Activated CD4-positive, CD25-positive, alpha-beta regulatory T cell (primary cell): ENCODE measurements around the gene CXCL13.
"Not testable (repeated sequence)": the region's sequence is repeated elsewhere in the genome, so short reads cannot be mapped to it uniquely, and the experiment has no call there.

Experiments
- DNase-seq, 4 experiments: peaks; one replicate each; lab custom pipeline; 2025; lab: John Stamatoyannopoulos, UW

Gene CXCL13, protein sequence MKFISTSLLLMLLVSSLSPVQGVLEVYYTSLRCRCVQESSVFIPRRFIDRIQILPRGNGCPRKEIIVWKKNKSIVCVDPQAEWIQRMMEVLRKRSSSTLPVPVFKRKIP

DNA sequence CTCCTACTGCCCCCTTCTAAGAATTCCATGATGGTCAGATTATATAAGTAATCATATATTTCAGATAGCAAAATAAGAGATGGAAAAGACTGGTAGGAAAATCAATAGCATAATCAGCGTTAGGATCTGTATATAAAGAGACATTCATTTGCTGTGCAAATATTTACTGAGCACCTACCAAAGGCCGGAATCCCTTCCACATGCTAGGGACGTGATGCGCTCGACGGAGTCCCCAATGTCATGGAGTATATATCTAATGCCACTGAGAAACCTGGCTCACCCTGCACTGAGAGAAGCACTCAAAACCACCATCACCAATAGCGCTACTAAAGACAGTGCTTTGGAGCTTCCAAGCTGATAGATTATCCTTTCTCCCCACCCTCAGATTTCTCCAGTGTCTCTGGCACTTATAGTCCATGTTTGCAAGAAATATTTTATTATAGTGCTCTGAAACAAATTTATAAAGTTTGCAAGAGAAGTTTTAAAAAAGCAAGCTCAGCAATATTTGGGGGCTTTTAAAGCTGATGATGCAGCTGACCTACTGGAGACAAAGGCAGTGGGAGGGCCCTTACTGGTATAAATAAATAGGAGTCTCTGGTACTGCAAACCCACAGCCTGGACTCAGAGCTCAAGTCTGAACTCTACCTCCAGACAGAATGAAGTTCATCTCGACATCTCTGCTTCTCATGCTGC is at the start of gene CXCL13:
CXCL13 (plus strand) TSS at position 611 of the 693 bp plus-strand sequence; CDS start at position 657, 46 bp downstream.
- no peak for DNase-seq

DNA sequence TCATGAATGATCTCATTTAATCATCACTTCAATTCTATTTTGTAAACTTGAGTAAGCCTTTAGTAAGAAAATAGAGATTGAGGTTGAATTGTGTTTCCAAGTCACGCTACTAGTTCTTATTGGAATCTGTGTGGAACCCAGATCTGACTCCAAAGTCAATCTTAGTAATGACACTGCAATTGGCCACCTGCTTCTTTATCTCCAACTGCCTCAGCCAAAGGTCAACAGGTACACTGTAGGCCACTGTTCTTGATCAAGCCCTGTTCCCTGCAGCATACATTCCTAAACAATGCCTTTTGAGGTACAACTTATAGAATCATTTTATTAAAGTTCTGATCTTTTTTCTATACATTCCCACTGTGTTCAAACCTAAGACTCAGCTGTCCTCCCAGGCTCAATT is 45.5 kb upstream of the CXCL13 start:
- DNase-seq: no peak

DNA sequence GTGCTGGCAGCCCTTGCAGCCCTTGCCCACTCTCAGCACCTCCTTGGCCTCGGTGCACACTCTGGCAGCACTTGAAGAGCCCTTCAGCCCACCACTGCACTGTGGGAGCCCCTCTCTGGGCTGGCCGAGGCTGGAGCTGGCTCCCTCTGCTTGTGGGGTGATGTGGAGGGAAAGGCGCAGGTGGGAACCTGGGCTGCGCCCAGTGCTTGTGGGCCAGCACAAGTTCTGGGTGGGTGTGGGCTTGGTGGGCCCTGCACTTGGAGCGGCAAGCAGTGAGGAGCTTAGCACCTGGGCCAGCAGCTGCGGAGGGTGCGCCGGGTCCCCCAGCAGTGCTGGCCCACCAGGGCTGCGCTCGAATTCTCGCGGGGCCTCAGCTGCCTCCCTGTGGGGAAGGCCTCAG is 43.9 kb upstream of the CXCL13 start:
- not testable (repeated sequence) for DNase-seq

DNA sequence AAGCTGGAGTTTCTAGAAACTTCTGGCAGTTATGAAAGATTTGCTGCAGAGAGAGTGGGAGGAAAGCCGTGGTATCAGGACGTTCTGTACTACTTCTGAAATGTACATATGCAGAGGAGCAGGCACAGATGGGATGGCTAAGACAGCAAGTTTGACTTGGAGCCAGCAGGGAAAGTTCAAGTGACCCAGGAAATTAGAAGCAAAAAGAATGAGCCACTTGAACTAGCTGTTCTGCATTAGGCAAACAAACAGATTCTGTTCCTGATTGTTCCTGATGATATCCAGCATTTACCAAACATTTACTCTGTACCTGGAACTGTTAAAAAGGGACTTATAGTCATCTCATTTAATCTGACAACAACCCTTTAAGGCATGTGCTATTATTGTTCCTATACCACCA is 41.4 kb upstream of the CXCL13 start:
- DNase-seq: no peak

DNA sequence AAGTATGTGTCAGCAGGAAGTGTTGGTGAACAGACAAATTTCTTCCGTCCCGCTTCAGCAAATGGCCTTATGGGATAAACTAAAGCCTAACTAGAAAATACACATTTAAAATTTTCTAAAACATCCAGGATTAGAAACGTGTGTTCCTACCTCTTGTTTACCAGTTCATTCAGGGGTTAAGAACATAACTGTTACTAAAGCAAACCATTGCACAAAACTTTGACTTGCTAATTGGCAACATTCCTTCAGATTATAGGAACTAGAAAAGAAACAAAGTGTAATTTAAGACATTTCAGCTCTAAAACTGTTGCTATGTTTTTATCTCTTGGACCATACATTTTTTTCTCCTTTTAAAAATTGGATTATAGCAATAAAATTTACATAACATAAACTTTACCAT is 39.5 kb upstream of the CXCL13 start:
- DNase-seq: no peak

DNA sequence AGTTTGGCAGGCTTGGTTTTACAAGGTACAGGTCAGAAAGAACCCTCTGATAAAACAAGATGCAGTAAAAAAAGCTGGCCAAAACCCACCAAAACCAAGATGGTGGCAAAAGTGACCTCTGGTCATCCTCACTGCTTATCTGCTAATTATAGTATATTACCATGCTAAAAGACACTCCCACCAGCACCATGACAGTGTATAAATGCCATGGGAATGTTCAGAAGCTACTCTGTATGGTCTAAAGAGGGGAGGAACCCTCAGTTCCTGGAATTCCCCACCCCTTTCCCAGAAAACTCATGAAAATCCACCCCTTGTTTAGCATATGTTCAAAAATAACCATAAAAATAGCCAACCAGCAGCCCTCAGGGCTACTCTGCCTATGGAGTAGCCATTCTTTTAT is 38.1 kb upstream of the CXCL13 start:
- no peak for DNase-seq

DNA sequence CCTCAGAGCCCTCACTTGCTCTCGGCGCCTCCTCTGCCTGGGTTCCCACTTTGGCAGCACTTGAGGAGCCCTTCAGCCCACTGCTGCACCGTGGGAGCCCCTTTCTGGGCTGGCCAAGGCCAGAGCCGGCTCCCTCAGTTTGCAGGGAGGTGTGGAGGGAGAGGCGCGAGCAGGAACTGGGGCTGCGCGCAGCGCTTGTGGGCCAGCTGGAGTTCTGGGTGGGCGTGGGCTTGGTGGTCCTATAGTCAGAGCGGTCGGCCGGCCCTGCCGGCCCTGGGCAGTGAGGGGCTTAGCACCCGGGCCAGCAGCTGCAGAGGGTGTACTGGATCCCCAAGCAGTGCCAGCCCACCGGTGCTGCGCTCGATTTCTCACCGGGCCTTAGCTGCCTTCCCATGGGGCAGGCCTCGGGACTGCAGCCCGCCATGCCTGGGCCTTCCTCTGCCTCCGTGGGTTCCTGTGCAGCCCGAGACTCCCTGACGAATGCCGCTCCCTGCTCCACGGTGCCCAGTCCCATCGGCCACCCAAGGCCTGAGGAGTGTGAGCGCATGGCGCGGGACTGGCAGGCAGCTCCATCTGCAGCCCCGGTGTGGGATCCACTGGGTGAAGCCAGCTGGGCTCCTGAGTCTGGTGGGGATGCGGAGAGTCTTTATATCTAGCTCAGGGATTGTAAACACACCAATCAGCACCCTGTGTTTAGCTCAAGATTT is 35.0 kb upstream of the CXCL13 start:
- not testable (repeated sequence) for DNase-seq

DNA sequence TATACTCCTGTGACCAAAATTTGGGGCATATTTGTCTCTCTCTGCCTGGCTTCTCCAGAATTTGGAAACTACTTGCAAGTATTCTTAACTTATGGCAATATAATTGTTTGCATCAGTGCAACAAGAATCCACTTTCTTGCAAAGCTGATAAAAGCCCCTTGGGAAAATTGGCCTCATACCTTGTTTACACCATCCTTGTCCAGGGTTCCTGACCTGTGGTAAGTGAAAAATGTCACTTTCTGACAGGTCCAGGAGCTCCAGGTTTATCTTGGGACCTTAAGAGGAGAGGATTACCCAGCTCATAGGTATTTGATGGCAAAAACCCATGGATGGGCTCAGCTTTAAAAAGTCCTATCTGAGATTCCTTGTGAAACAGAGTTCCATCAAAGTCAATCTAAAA is 29.3 kb upstream of the CXCL13 start:
- no peak for DNase-seq

DNA sequence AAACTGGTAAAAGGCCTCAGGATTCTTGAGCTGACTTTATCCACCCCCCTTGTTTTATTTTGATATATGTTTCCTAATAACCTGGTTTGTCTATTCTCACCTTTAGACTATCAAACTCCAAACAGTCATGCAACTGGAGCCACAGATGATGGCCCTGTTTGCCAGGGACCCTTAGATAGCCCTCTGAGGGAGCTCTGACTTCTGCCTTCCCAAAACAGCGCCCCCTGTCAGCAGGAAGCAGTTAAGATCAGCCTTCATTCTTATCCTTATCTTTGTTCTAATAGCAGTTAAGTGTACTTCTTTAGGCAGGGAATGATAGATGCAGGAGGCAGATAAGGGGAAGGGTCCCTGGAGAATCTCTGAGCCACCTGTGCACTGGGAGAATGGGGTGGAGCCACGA is 27.5 kb upstream of the CXCL13 start:
- no peak for DNase-seq

DNA sequence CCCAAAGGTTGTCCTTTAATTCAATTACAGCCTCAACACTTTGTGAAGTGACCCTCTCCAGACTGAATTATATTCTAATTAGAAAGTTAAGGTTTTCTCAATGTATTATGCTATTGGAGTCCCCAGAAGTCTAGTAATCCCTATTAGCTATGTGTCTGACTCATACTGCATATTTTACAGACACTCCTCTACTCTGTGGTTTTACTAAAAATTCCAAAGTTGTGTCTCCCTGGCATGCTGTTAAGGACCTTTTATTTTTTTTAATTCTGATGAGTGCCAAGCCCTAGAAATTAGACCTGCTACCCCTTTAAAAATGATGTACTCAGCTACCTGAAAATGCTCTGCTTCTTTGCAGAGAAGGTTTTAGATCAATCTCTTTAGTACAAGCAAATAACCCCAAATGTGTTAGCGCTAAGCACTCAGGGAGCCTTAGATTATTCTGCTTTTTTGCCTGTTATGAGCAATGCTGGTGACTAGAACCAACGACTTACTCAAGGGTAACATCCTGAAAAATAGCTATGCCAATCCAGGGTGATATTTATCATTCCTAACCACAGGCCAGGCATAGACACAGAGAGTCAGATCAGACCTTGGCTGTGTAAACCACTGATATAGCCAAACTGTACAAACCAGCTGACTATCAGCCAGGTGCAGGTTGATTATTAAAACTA is 26.1 kb upstream of the CXCL13 start:
- DNase-seq: no peak

DNA sequence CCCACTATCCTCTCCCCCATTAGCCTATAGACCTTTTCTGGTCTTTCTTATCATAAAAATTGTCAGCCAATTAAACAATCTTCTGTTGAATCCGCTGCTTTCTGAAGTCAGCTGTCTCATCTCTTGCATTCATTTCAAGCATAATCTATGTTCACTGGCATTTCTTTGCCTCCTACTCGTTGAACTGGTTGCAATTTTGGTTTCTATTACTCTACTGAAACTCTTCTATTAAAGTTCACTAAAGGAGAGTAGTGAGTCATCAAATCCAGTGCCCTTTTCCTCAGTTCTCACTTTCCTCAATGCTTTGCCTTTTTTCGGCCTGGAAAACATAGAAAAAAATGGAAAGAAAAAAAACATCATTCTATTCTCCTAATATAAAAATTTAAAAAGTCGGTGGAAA is 23.9 kb upstream of the CXCL13 start:
- no peak for DNase-seq

DNA sequence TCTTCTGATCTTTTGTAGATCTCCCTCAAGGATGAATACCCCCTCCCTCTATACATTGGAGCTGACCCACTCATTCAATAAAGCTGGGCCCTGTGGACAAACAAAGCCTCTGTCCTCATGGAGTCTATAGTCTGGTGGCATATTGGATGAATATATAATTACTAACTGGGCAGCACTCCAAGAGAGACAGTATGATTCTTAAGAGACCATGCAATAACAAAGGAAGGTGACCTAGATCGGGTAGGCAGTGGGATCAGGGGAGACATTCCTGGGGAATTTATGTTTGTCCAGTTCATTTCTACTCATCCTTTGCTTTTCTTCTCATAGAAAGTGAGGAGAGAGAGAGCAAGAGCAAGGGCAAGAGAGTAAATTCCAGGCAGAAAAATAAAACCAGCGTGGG is 23.5 kb upstream of the CXCL13 start:
- no peak for DNase-seq

DNA sequence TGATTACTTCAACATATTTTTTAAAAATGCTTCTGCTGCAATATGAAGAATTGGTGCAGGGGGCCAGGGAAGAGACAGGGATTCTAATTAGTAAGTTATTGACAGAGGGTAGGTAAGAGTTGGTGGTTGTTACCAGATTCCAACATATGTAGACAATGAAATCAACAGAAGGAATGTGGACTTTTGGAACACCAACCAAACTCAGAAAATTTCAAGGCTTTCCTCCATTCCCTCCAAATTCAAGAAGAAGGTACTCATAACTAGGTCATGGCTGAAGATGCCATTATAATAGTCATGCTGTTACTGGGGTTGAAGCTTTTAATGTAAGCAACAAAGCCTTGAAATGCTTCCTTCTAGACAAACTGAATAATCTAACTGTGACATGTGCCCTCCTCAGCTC is 22.9 kb upstream of the CXCL13 start:
- DNase-seq: no peak

DNA sequence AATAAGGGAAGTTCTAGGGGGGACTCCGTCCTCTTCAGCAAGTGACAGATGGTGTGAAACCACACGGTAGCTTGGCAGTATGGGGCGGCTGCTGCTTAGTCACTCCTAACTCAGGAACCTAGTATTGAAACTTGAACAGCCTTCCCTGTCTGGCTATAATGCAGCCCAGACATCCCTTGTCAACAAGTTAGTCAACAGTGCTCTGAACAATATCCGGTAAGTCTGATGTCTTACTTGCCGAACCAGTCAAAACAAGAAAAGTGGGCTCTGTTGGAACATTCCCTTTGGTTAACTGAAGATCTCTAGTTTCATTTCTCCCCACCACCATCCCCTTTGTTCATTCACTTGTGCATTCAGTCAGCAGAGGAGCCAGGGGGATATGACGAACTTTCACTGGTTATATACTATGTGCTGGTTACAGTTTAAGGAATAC is 18.7 kb upstream of the CXCL13 start:
- no peak for DNase-seq

DNA sequence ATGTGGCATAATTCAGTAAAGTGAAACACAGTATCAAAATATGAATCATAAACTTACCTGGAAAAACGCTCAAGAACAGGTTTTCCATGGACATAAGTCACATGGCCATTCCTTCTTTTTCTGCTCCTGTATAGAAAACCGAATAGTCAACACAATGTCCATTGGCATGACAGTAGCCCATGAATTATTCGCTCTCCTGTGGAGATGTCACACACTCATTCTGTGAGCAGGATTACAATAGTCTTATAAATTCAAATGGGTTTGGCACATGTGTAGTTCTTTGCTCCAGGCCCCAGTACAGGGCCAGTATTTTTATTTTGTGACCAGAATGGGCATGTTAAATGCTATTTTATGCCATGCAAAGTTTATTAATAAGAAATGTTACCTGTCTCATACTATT is 15.1 kb upstream of the CXCL13 start:
- no peak for DNase-seq

DNA sequence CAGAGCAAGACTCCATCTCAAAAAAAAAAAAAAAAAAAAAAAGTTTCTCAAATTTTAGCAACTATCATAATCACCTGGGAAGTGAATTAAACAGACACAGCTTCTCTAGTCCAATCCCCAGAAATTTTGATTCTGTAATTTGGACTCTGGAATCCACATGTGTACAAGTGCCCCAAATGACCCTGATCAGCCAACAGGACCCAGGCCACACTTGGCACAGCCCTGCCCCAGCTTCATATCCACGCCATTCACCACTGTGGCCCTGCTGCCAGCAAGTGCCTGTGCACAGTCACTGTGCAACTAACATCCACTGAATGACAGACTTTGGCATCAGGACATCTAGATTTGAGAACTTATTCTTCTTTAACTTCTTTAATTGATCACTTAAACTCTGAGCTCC is 14.1 kb upstream of the CXCL13 start:
- no peak for DNase-seq

DNA sequence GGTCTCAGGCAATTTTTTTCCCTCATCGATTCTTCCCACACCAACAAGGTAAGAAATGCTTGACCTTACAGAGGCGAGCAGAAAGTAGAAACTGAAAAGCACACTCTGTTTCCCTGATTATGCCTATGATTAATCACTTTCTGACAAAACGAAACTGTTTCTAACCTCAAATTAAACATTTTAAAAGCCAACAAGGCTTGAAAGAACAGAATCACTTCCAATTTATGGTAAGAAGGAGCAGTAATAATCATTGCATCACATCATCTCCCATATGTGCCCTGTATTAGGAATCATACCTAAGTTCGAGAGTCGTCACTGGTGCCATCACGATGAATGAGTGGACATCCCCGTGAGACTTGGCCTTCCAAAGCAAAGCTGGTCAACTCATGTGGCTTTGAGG is 12.5 kb upstream of the CXCL13 start:
- no peak for DNase-seq

DNA sequence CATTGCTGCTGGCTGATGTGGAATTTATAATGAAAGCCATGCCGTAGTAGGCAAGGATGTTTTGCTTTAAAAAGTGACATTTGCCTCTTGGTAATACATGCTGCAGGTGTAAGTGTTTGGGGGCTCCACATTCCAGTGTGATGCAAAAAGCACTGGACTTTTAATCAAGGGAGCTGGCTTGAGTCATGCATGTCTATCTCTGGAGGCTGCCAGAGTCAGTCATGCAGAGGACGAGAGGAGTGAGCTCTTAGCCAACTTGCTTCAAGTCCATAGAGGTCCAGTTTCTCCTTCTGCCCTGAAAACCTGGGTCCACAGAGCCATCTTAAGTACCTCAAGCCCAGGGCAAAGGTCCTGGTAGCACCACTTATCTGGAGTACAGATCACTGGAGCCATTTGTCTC is 11.6 kb upstream of the CXCL13 start:
- no peak for DNase-seq

DNA sequence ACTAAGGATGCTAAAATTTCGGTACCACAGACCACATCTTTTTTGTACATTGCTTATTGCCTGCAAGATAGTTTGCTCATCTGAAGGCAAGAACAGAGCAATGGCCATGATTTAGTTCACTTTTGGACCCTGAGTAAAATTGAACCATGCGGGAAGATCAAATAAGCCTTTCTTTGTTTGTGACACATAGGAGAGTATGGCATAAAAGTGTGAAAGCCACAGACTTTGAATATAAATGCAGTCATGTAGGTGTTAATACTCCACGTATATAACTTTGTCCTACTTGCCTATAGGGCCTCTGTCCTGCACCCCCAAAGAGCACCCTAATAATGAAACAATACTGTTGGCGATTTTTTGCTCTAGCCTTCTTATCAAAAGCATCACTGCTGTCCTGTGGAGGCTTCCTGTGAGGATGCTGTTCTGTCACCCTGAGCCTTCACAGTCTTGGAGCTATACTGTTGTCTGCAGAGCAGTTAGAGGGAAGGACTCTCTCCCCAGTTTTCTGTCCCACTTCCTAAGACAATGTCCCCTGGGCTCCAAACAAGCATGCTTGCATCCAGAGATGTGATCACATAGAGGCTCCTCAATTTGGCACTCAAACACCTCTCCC is 10.2 kb upstream of the CXCL13 start:
- DNase-seq: no peak

DNA sequence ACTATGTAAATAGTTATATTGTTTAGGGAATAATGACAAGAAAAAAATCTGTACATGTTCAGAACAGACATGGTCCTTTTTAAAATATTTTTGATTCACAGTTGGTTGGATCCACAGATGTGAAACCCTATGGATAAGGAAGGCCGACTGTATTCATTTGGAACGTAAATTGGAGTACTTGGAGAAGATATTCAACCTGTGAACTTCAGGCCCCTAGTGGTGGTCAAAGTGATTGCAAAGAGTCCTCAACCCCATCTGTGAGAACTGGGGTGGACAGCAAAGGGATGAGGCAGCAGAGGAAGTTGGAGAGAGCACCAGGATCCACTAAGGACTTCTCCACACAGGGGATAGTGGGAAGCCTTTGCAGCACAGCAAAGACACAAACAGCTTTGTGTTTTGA is 6.2 kb upstream of the CXCL13 start:
- DNase-seq: no peak

DNA sequence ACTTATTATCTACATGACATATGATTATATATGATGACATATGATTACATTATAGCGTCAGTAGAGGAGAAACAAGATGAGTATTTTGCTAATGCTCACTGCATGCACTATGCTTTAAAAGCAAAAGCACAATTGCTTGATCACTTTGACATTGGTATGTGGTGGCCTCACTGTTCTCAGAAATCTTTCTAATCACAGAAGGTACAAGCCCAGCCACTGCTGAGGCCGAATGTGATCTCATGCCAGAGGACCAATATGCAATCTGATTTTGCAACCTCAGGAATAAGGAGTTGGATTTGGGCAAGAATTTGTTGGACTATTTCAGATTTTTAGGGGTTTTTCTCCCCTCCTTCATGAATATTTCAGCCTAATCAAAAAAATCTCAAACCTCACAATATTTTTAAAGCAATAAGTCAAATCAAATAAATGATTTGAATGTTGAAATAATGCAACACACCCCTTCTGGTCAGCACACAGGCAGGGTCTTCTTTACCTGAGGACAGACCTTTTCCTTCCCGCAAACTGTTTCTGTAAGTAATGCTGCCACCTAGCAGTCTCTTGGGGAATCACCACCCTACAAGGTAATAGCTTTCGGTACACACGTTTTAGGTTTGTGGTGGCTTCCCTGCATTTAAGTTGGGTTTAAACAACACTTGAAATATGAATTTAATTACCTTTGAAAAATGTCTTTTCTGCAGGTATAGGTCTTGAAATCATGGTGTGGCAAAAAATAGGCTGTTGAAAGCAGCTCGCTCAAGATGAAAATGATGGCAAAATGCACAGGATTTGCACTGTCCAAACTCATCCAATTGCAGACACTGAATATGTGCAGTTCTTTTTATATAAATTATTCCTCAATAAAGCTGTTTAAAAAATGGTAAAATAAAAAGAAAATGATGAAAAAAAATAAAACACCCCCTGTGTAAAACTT is 4.8 kb upstream of the CXCL13 start:
- no peak for DNase-seq
